Fibroblast of villous mesenchyme (primary cell): ENCODE results near the gene MOGAT1. TPM values are rescaled to one million over a fixed set of nuclear protein-coding genes. Genes with fewer than 3 reads are reported as not detected.

Experiments
- DNase-seq: peaks from one replicate; pipeline ENCODE4 v3.0.0-alpha.2; 2010; ENCODE audit warnings: low read depth
- H3K4me3 ChIP-seq: 2 replicates; pipeline ENCODE4 v1.5.1; 2011; ENCODE audit warnings: low read depth, mild to moderate bottlenecking, low read length
- CTCF ChIP-seq: IDR thresholded peaks from 2 replicates; pipeline ENCODE4 v1.5.1; 2012; ENCODE audit warnings: low read depth, mild to moderate bottlenecking, low read length; ENCODE audit not compliant: insufficient read depth
- total RNA-seq: library from RNA; depleted of rRNA; stranded (reverse); fragments of >200 nt; gene quantifications from 2 replicates; pipeline ENCODE4 v1.2.3, GENCODE V29; 2012

The MOGAT1 gene
- total RNA-seq, 1 donor = not detected

- no peak for TF ChIP-seq CTCF
- no peak overlapping the region for H3K4me3 ChIP-seq
- DNase-seq = no peak
Observed at GRCh38 chr2:222637067-222637466, 34.4 kb upstream of the MOGAT1 start.

GRCh38 chr2:222641336-222641735 is 30.1 kb upstream of the MOGAT1 start:
- H3K4me3 ChIP-seq = no peak overlapping the region
- TF ChIP-seq CTCF = no peak
- DNase-seq = peak; percentile 11

DNA sequence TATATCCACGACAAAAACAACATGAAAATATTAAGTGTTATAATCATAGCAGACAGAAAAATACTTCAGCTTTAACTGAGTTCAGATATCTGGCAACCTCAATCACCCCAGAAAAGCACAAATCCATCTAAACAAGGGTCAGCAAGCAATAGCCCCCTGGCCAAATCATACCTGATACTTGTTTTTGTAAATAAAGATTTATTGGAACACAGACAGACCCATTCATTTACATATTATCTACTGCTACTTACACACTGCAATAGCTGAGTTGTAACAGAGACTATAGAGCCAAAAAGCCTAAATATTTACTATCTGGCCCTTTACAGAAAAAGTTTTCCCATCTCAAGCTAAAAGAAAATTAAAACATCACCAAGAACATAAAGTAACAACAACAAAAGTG is 28.3 kb upstream of the MOGAT1 start:
- no peak for TF ChIP-seq CTCF
- H3K4me3 ChIP-seq = no peak overlapping the region
- DNase-seq = no peak

DNA sequence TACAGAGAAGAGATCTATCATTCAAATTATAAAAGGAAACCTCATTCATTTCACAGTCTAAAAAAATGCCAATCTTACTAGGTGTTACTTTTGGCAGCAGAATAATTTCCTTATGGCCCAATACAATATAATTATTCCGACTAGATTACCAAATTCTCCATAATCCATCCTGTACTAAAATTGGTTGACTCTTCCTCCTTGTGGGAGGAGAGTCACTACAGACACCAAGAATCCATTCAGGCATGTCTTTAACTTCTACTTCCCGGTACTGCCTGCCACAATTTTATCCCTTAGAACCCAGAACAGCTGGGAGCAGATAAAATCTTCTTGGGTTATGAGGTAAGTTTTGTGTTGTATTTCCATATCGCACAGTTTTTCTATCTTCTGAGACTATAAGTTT is 25.4 kb upstream of the MOGAT1 start:
- TF ChIP-seq CTCF = no peak
- no peak for DNase-seq
- H3K4me3 ChIP-seq = no peak overlapping the region

DNA sequence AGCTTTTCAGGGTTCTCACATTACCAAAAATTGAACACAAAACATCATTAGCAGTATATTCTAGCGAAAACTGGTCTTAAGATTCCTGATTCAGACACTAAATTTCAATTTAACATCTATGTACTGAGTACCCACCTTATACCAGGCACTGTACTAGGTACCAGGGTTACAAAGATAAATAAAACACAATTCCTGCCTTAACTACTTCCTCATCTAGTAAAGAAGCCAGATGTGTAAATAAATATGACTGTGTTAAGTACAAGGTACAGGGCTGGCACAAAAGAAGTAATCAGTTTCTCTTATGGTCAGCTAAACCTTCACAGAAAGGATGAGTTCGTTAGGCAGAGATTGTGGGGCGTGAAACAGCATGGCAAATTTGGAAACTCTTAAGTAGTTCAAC is 21.7 kb upstream of the MOGAT1 start:
- no peak for DNase-seq
- no peak overlapping the region for H3K4me3 ChIP-seq
- TF ChIP-seq CTCF = no peak

- DNase-seq = no peak
- H3K4me3 ChIP-seq = no peak overlapping the region
- TF ChIP-seq CTCF = no peak
Observed at GRCh38 chr2:222651718-222652418, 19.6 kb upstream of the MOGAT1 start.
